ENCODE measurements around the gene ALDH8A1. TPM values are rescaled to one million over a fixed set of nuclear protein-coding genes. Genes with fewer than 3 reads are reported as not detected.

Gene ALDH8A1
- polyA plus RNA-seq, 3 donors: 0.77 TPM; not detected in 2

DNA sequence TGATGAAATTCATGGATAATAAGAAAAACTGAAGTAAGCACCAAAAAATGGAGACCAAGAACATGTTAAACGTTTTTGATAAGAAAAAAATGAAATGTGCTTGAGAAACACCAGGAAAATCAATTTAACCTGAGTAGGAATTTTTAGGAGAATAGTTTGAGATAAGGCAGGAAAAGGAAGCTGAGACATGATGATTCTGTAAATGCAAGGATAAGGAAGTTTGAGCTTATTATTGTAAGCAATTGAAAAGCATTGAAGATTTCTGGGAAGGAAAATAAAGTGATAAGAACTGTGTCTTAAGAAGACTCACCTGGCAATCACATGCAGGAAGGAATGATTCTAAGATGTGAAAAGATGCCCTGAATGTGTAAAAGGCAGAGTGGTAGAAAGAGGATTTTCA is 66.6 kb downstream of the ALDH8A1 start:
- H3K4me3 Mint-ChIP-seq: no peak overlapping the region
- Histone ChIP-seq H3K4me2 (replicated peaks; ENCODE audit: extremely low read depth, low read length, poor library complexity, severe bottlenecking) (no peak overlapping the region), H4K20me1 (ENCODE audit: insufficient read depth, low read length) (no peaks in the 10 kb centered on the region), H3K9me3 (replicated peaks in 1 of 2; ENCODE audit: control insufficient read depth in 1 of 2, insufficient read depth in 1 of 2, low read length in 2 of 2) (no peaks in the 10 kb centered on the region), H3K4me1 (ENCODE audit: control insufficient read depth in 1 of 2, insufficient read depth in 2 of 2, low read length in 2 of 2) (no peaks in the 10 kb centered on the region), H3K36me3 (replicated peaks in 1 of 2; ENCODE audit: control insufficient read depth in 1 of 2, insufficient read depth in 2 of 2, low read length in 2 of 2) (no peaks in the 10 kb centered on the region), H3K4me3 (replicated peaks in 1 of 3; ENCODE audit: low read depth in 2 of 3, low read length in 3 of 3) (no peak overlapping the region), H3K27me3 (ENCODE audit: control insufficient read depth in 2 of 2, insufficient read depth in 2 of 2, low read length in 2 of 2) (no peaks in the 10 kb centered on the region), H2AFZ (ENCODE audit: insufficient read depth, low read depth, low read length, poor library complexity, severe bottlenecking) (no peak overlapping the region), H3K79me2 (ENCODE audit: insufficient read depth, low read length) (no peaks in the 10 kb centered on the region), H3K9ac (ENCODE audit: insufficient read depth, low read length, poor library complexity, severe bottlenecking) (no peak overlapping the region), H3K27ac (ENCODE audit: low read depth in 1 of 2, low read length in 2 of 2) (no peak overlapping the region)
- peaks cover 0 to 2% (median 0%) of the 10 kb centered on the region in 7 donors for H3K9me3 Mint-ChIP-seq
- WGBS (ENCODE audit: insufficient coverage): 78% methylated on average over 1 of the region's 1 CpG
- peaks cover 8% of the 10 kb centered on the region for H3K4me1 Mint-ChIP-seq
- TF ChIP-seq, protein P1, sequence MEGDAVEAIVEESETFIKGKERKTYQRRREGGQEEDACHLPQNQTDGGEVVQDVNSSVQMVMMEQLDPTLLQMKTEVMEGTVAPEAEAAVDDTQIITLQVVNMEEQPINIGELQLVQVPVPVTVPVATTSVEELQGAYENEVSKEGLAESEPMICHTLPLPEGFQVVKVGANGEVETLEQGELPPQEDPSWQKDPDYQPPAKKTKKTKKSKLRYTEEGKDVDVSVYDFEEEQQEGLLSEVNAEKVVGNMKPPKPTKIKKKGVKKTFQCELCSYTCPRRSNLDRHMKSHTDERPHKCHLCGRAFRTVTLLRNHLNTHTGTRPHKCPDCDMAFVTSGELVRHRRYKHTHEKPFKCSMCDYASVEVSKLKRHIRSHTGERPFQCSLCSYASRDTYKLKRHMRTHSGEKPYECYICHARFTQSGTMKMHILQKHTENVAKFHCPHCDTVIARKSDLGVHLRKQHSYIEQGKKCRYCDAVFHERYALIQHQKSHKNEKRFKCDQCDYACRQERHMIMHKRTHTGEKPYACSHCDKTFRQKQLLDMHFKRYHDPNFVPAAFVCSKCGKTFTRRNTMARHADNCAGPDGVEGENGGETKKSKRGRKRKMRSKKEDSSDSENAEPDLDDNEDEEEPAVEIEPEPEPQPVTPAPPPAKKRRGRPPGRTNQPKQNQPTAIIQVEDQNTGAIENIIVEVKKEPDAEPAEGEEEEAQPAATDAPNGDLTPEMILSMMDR (IDR thresholded peaks at IDR 0.05): no peak
- H3K27ac Mint-ChIP-seq: no peak overlapping the region
- intact Hi-C loops (cut with micrococcal nuclease): loop anchor here in 1 of 2 donors (5.0 kb wide), 3 partner anchors 61 to 761 kb away; no protein-coding TSS in a partner anchor
- no peaks in the 10 kb centered on the region for H3K36me3 Mint-ChIP-seq
- peaks cover 0 to 4% (median 3%) of the 10 kb centered on the region in 3 donors for H3K27me3 Mint-ChIP-seq (ENCODE audit: low read depth in 3 of 3)
- DNase-seq: no peak

DNA sequence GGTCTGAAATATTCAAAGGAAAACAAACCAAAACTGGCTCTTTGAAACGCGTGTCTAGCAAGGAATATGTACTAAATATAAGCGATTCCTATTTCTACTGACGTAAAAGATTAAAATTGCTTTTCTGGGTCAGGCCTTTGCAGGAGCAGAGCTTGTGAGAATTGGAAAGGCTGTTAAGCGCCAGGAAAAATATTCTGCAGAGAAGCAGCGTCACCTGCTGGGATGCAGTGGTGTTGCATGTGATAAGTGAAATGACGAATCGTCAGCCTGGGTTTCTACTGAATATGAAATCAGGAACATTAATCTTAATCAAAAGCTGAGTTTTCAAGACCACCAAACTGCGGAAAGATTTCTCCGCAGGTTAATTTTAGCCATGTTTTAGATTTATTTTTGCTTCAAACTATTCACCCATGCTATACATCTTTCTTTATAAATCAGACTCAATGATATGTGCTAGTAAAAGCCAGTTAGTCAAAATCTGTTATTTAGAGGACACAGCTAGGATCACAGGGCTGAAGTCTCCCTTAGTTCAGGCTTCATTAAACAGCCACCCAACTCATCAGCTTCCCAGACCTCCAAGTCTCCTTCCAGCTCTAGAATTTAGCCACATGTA is 67.4 kb downstream of the ALDH8A1 start:
- H3K79me2 ChIP-seq (ENCODE audit: insufficient read depth, low read length): no peaks in the 10 kb centered on the region
- Mint-ChIP-seq H3K36me3 (no peaks in the 10 kb centered on the region), H3K9me3 (peaks cover 0 to 2% (median 0%) of the 10 kb centered on the region in 7 donors), H3K27ac (peak overlapping the region in 1 of 7 donors; percentile 45), H3K4me1 (peaks cover 8% of the 10 kb centered on the region), H3K27me3 (ENCODE audit: low read depth in 3 of 3) (peaks cover 0 to 4% (median 1%) of the 10 kb centered on the region in 3 donors), H3K4me3 (no peak overlapping the region)
- WGBS (ENCODE audit: insufficient coverage): 55% methylated on average over 5 of the region's 10 CpGs
- intact Hi-C loops (cut with micrococcal nuclease): loop anchor here in 1 of 2 donors (5.0 kb wide), 3 partner anchors 60 to 760 kb away; no protein-coding TSS in a partner anchor
- H3K4me3 ChIP-seq (replicated peaks in 1 of 3; ENCODE audit: low read depth in 2 of 3, low read length in 3 of 3): no peak overlapping the region
- no peaks in the 10 kb centered on the region for H3K4me1 ChIP-seq (ENCODE audit: control insufficient read depth in 1 of 2, insufficient read depth in 2 of 2, low read length in 2 of 2)
- H3K4me2 ChIP-seq (replicated peaks; ENCODE audit: extremely low read depth, low read length, poor library complexity, severe bottlenecking): no peak overlapping the region
- H3K27ac ChIP-seq (ENCODE audit: low read depth in 1 of 2, low read length in 2 of 2): no peak overlapping the region
- TF ChIP-seq, protein P1 (IDR thresholded peaks at IDR 0.05): peak; percentile 91
- peak; percentile 44 to 64 (median 57) for DNase-seq
- H4K20me1 ChIP-seq (ENCODE audit: insufficient read depth, low read length): no peaks in the 10 kb centered on the region
- no peaks in the 10 kb centered on the region for H3K9me3 ChIP-seq (replicated peaks in 1 of 2; ENCODE audit: control insufficient read depth in 1 of 2, insufficient read depth in 1 of 2, low read length in 2 of 2)
- no peaks in the 10 kb centered on the region for H3K27me3 ChIP-seq (ENCODE audit: control insufficient read depth in 2 of 2, insufficient read depth in 2 of 2, low read length in 2 of 2)
- no peaks in the 10 kb centered on the region for H3K36me3 ChIP-seq (replicated peaks in 1 of 2; ENCODE audit: control insufficient read depth in 1 of 2, insufficient read depth in 2 of 2, low read length in 2 of 2)
- H3K9ac ChIP-seq (ENCODE audit: insufficient read depth, low read length, poor library complexity, severe bottlenecking): no peak overlapping the region
- H2AFZ ChIP-seq (ENCODE audit: insufficient read depth, low read depth, low read length, poor library complexity, severe bottlenecking): no peak overlapping the region

All from CD14-positive monocyte (primary cell).